ENCODE data around the gene LARP4B.

LARP4B gene

DNA sequence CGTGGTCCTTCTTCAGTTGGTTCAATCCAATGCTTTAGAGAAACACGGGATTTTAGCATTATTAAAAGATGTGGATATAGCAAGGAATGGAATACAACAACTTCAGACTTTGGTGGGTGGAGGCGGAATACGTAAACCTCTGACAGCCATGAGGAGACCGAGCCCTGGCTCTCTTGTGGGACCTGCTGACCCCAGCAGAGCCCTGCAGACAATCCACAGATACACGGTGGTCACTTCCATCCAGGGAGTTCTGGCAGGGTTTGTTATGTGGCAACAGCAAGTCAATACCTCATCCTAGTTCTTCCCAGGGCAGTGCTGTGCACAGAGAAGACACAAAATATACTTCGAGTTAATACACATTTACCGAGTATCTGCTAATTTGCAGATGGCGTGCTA lies 123.5 kb downstream of the LARP4B start:
- no peak for DNase-seq (ENCODE audit: low read depth in 2 of 2)

- no peak for DNase-seq (ENCODE audit: low read depth in 2 of 2)
Observed at GRCh38 chr10:807163-807957, 124.1 kb downstream of the LARP4B start.

GRCh38 chr10:806451-807162 lies 124.9 kb downstream of the LARP4B start:
- DNase-seq (ENCODE audit: low read depth in 2 of 2): no peak

GRCh38 chr10:805620-806305 lies 125.7 kb downstream of the LARP4B start:
- DNase-seq (ENCODE audit: low read depth in 2 of 2): no peak

DNA sequence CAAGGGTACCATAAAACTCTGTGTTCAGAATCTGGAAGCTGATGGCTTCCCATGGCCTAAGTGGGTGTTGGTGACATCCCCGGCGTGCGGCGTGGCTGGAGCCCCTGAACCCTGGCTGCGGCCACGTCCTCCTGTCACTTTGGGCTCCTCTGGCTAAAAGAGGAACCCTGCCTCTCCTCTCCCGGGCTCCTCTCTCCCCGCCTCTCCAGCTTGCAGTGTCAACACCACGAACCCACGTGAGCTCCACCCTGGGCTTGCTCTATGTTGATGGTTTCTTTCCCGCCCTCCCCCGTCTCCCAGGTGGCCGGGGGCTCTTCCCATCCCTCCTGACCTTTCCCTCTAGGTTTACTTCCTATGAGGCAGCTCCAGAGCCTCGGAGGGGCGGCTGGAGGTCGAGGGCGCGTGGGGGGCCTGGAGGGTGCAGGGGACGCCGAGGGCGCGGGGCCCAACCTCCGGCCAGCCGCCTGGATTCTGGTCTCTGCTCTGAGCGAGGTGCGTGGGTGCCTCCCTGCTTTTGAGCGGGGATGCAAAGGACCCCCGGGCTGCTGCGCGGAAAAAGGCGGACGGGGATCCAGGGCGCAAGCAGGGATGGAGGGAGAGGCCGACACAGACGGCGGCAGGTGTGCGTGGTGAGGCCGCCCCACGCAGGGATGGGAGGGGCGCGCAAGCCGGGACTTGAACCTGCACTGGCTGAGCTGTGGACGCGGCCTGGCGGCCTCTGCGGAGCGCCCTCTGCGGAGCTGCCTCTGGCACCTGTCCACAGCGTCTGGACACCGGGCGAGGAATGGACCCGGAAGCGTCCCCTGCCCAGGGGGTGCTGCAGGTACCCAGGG lies 126.5 kb downstream of the LARP4B start:
- no peak for DNase-seq (ENCODE audit: low read depth in 2 of 2)

DNA sequence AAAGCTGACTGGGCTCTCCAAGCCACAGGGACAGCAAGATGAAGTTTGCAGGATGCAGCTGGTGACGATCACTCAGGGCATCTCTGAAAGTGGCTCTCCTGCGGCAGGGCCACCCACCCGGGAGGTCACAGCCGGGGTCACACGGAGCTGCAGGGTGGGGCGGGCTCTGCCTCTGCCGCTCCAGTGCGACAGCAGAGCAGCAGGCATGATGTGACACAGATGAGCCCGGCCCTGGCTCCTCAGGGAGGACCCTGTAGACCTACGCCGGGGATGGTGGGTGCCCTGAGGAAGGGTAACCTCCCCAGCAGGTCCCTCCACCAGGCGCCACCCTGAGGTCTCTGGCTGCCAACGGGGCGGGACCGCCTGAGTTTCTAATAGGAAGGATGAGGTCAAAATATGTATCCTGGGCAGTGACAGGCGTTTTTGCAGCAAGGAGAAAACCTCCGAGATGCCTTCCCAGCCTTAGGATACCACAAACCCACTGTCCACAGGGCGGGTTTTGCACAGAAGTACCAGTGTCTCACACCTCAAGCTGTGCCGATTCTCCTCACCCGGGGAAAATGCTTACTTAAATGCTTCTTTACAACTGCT lies 127.2 kb downstream of the LARP4B start:
- no peak for DNase-seq (ENCODE audit: low read depth in 2 of 2)

GRCh38 chr10:803041-803741 lies 128.3 kb downstream of the LARP4B start:
- DNase-seq (ENCODE audit: low read depth in 2 of 2): no peak

GRCh38 chr10:802506-802905 lies 129.0 kb downstream of the LARP4B start:
- DNase-seq (ENCODE audit: low read depth in 2 of 2): no peak

DNA sequence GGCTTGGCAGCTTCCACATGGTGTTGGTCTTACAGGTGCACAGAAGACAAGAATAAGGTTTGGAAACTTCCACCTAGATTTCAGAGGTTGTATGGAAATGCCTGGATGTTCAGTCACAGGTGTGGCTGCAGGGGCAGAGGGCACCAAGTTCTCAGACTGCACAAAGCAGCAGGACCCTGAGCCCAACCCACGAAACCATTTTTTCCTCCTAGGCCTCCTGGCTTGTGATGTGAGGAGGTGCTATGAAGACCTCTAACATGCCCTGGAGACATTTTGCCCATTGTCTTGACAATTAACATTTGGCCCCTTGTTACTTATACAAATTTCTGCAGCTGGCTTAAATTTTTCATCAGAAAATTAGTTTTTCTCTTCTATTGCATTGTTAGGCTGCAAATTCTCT lies 134.3 kb downstream of the LARP4B start:
- no peak for DNase-seq (ENCODE audit: low read depth in 2 of 2)

- DNase-seq (ENCODE audit: low read depth in 2 of 2): no peak
Observed at GRCh38 chr10:796233-796632, 135.3 kb downstream of the LARP4B start.

- DNase-seq (ENCODE audit: low read depth in 2 of 2): no peak
Observed at GRCh38 chr10:794382-794956, 137.0 kb downstream of the LARP4B start.

- no peak for DNase-seq (ENCODE audit: low read depth in 2 of 2)
Observed at GRCh38 chr10:792792-793100, 138.8 kb downstream of the LARP4B start.

- no peak for DNase-seq (ENCODE audit: low read depth in 2 of 2)
Observed at GRCh38 chr10:792083-792791, 139.3 kb downstream of the LARP4B start.

GRCh38 chr10:791639-792038 lies 139.9 kb downstream of the LARP4B start:
- DNase-seq (ENCODE audit: low read depth in 2 of 2): no peak

DNA sequence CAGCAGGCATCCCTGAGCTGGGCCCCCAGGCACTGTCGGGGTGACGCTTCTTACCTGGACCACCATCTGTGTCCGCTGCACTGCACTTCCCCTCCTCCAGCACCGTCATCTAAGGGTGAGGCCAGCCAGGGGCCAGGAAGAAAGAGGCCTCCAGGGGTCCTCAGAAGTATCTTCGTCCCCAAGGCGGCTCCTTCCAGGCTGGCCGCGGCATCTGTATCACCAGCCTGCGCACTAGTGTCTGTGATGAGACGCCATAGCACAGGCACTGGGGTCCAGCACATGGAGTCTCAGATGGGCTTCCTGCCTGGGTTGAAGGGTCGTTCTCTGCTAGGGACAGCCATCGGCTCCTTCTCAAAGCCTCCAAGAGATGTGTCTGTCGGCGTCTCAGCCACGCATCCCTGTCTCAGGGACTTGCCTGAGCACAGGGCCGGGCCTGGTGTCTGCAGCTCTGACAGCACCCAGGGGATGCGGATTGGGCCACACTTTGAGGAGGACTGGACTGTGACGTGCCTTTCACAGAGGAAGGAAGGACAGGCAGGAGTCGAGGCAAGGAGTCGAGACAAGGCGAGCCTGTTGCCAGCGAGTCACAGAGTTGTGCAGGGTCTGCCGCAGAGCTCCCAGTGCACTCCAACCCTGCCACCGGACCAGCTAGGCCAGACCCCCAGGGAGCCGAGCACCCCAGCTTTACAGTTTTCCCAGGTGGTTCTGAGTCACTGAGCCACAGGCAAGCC lies 140.5 kb downstream of the LARP4B start:
- no peak for DNase-seq (ENCODE audit: low read depth in 2 of 2)

GRCh38 chr10:789831-790701 lies 141.4 kb downstream of the LARP4B start:
- DNase-seq (ENCODE audit: low read depth in 2 of 2): no peak

DNA sequence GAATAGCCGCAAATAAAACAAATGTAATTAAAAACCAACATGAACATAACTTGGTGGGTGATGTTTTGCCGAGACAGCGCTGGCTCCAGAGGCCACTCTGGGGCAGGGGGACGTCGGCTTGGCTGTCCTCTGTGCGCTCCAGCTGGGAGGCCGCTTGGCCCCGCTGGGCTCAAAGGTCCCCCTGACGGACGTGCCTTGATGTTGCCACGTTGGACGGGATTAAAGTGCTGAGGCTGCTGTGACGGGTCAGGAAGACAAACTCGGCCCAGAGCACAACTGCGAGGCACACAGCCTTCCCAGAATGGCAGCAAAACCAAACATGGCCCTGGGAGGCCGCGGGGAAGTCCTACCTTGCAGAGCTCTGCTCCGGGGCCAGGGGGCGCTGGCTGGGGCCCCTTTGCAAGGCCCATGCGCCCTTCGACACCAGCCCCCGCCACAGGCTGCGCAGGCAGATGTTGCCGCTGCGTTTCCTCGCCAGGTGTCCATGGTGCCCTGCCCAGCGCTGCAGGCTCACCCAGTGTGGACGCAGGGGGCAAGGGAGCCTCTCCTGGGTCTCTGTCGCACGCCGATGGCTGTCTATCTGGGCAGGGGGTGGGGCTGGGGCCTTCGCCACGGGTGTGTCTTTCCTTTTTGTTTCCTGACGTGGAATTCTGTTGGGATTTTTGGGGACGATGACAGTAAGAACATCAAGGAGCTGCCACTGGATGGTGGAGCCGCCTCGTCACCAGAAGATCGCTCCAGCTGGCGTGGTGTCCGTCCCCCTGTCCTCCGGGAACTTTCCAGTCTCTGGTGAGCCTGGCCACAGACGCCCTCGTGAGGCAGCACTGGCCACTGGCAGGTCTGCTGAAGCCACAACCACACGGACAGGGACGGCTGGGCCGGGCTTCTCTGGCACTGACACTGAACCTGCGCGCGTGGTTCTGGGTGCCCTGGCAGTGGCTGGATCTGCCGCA lies 142.4 kb downstream of the LARP4B start:
- DNase-seq (ENCODE audit: low read depth in 2 of 2): no peak
